Activated CD4-positive, alpha-beta T cell treated with anti-CD3 and anti-CD28 coated beads, Interleukin-2, amount 50 U/mL, for 24 hours (primary cell): ENCODE measurements around the gene VRK3.

Source experiments
- DNase-seq, 2 donors: peaks; one replicate each; pipeline ENCODE4 v3.0.0-alpha.2; 2020; ENCODE audit warnings: low read depth in 1 of 2, low spot score in 1 of 2

The VRK3 gene

DNA sequence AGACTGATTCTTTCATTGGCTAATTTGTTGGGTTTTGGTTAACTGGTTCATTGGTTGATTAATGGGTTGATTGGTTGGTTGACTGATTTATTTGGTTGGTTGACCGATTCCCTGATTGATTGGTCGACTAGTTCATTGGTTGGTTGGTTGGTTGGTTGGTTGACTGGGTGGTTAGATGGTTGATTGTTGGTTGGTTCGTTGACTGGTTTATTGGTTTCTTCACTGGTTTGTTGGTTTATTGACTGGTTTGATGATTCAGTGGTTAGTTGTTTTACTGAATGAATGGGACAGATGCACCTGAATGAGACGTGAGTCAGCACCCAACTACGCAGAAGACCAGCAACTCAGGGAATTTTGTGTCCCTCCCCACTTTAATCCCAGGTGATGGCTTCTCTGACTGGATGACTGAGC, 93.1 kb downstream of the VRK3 start:
- DNase-seq: no peak

DNA sequence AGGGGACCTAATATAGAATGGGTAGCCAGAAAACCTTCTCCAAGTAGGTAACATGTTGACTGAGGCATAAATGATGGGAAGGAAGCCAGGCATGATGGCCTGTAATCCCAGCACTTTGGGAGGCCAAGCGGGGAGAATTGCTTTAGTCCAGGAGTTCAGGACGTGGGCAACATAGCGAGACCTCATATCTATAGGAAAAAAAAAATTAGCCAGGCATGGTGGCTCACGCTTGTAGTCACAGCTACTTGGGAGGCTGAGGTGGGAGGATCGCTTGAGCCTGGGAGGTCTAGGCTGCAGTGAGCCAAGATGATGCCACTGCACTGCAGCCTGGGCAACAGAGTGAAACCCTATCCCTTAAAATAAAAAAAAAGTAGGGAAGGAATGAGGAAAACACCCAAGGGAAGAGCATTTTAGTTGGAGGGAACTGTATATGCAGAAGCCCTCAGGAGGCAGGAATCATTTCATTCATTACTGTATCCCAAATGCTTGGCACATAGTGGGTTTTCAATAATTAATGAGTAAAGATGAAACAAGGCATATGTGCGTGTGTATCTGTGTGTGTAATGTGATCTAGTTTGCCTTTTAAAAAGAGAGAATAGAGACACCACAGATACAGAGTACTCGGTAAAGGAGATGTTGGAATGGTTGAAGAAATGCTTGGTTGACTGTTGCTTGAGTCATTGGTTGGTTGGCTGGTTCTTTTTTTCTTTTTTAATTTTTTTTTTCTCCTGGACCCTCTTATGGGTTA, 93.7 kb downstream of the VRK3 start:
- DNase-seq: no peak

DNA sequence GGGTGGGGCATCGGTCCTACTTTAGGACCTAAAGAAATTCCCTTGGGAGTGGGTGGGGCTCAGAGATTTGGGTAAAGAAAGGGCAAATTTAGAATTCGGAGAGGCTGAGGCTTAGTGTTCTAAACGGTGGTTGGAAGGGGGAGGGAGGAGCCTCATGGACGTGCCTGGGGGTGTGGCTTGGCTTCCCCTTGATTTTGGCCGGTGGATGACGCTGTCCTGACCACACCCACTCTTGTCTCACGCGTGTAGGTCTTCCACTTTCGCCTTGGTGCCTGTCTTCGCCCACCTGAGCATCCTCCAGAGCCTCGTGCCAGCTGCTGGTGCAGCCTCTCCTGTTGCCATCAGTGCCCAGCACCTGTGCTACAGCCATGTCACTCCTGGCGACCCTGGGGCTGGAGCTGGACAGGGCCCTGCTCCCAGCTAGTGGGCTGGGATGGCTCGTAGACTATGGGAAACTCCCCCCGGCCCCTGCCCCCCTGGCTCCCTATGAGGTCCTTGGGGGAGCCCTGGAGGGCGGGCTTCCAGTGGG, 94.6 kb downstream of the VRK3 start:
- DNase-seq: no peak

DNA sequence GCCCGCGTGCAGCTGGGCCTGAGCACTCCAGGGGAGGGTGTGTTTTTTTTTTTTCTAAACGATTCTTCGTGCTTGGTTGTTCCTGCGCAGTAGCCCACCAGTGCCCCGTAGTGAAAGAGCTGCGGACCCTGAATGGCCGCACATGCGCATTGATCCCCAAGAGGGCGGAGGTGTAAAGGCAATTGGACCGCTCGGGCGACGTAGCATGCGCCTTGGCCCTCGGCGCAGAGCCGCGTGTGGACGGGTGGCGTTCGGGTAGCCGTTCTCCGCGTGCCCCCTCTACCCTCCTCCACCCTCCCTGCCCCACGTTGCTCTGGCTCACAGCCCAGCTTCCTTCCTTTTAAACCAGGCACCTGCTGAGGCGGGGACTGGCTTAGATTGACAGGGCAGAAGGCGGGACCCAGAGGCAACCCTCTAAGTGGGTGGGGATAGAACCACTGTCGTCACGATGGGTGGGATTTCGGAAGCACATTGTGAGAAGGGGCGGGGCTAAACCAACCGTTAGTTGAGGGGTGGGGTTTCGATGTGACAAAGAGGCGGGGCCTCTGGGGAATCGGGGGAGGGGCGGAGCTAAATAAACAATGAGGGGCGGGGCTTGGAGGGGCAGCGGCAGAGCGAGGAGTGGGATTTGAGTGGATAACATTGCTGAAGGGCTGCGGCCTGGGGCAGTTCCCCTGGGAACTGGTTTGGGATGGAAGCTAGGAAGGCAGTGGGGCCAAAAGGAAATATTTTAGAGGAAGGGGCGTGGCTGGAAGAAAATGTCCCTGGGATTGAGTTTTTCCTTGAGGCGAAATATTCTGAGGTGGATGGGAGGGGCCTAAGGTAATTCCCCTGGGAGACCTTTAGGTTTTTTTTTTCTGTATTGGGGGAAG, 95.3 kb downstream of the VRK3 start:
- peak; percentile 83 to 95 for DNase-seq

DNA sequence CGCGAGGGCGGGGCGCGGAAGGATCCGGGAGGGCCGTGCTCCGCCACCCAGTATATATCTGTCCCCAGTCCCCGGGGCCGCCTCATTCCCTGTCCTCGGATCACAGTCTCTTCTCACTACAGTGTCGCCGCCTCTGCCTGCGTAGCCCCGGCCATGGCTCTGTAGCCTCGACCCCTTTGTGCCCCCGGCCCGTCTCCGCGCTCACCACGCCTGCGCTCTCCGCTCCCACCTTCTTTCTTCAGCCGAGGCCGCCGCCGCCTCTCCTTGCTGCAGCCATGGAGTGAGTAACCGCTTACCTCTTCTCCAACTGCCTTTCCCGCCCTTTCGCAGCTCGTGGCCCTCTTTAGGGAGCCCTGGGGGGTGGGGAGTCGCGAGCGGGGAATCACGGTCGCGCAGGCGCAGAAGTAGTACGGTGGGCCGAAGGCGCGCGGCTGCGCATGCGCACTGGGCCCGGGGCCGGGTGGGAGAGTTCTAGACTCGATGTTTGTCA, 96.0 kb downstream of the VRK3 start, which contains the start of the genes ATF5 and NUP62:
Gene ATF5, plus strand, starts transcription at position 85 of the 490 bp plus-strand sequence. CDS start 1,646 bp downstream, outside the sequence.
Gene NUP62, minus strand, starts transcription at position 384 of the 490 bp plus-strand sequence. CDS start 19,697 bp downstream, outside the sequence.
- DNase-seq: peak; percentile 90

DNA sequence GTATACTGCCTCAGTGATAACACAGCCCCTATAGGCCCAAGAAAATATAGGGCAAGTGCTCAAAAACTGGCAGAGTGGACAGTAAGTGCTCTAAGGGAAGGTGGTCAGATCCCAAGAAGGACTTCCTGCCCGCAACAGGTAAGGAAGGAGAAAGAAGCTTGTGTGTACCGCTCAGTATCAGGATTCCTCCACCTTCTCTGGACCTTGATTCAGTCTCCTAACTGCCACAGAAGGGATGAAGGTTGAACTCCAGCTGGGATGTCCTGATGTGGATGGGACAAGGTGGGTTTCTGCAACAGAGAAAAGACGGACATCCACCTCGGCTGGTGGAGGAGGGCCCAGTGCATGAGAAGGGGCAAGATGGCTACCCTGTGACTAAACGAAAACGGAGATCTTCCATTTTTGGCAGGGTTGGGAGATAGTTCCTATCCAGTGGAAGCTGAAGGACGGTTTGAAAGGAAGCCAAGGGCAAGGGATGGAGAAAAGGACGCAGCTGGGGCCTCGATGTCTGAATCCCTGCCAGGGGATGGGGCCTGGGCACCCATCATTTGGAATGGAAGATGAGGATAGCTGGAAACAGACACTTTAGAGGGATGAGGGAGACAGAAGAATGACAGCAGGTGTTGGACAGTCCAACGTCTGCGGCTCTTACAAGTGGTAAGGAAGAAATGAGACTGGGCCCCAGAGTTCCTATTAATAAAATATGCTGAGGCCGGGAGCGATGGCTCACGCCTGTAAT, 97.5 kb downstream of the VRK3 start:
- no peak for DNase-seq

DNA sequence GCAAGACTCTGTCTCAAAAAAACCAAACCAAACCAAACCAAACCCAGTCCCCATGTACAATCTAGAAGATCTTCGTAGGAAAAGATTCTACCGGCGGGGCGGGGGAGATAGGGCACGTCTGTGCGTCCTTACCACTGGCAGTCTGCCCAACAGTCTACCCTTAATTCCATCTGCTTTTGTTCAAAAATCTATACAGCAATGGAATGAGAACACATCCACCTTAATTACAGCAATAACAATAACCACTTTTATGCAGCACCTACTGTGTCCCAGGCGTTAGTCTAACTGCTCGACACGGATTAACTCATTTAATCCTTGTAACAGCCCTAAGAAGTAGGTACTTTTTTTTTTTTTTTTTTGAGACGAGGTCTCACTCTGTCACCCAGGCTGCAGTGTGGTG, 98.7 kb downstream of the VRK3 start:
- no peak for DNase-seq
